ENCODE measurements around the gene FLNB. TPM values are rescaled to one million over a fixed set of nuclear protein-coding genes. Genes with fewer than 3 reads are reported as not detected.
A peak's percentile ranks its signal among the peaks of the same experiment; 100 is the strongest.

Gene FLNB
- polyA plus RNA-seq, 3 donors: 0.47 to 4.0 (median 2.1) TPM

DNA sequence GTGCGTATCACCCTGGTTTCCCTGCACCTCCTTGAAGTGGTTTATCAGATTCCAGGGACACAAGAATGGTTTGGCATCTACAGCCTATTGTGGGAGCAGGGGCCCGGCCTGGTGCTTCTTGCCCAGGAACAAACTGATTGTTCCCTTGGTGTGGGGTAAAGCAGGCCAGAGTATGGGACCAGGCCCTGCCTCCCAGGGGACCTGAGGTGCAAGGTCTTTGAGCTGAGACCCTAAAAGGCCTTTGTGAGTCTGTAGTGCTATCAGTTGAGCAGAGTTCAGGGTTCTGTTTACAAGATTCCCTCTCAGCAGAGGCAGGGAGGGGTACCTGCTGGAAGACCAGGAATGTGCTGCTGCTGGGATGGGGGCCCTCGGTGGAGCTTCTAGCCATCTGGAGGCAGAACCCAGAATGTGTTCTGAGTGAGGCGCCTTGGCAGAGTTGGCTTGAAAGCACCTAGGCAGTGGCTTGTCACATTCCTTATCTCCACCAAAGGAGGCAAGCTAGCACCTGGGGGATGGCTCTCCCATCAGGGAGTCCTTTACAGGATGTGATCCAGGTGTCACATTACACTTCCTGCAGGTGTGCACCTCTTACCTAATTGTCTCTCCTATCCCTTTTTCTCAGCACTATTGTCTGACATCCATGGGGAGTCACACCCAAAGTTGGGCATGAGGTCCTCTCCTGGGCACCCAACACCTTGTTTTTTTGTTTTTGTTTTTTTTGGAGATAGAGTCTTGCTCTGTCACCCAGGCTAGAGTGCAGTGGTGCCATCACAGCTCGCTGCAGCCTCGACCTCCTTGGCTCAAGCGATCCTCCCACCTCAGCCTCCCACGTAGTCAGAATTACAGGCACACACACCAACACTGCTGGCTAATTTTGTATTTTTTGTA, 13.1 kb downstream of the FLNB start:
- Mint-ChIP-seq H3K27me3 (ENCODE audit: low read depth in 3 of 3) (no peaks in the 10 kb centered on the region), H3K36me3 (peaks cover 0 to 4% of the 10 kb centered on the region in 2 donors), H3K9me3 (no peaks in the 10 kb centered on the region), H3K4me1 (peaks cover 22% of the 10 kb centered on the region), H3K4me3 (no peak overlapping the region), H3K27ac (peak overlapping the region in 1 of 7 donors; percentile 26)
- H3K27ac ChIP-seq (ENCODE audit: low read depth in 1 of 2, low read length in 2 of 2): no peak overlapping the region
- H4K20me1 ChIP-seq (ENCODE audit: insufficient read depth, low read length): no peaks in the 10 kb centered on the region
- no peak overlapping the region for H2AFZ ChIP-seq (ENCODE audit: insufficient read depth, low read depth, low read length, poor library complexity, severe bottlenecking)
- H3K4me1 ChIP-seq (ENCODE audit: control insufficient read depth in 1 of 2, insufficient read depth in 2 of 2, low read length in 2 of 2): no peaks in the 10 kb centered on the region
- intact Hi-C loops (cut with micrococcal nuclease): no loop called here
- 100% methylated on average over 4 of the region's 8 CpGs for WGBS (ENCODE audit: insufficient coverage)
- H3K4me3 ChIP-seq (replicated peaks in 1 of 3; ENCODE audit: low read depth in 2 of 3, low read length in 3 of 3): no peak overlapping the region
- no peak for DNase-seq
- H3K4me2 ChIP-seq (replicated peaks; ENCODE audit: extremely low read depth, low read length, poor library complexity, severe bottlenecking): no peak overlapping the region
- TF ChIP-seq, protein P1, sequence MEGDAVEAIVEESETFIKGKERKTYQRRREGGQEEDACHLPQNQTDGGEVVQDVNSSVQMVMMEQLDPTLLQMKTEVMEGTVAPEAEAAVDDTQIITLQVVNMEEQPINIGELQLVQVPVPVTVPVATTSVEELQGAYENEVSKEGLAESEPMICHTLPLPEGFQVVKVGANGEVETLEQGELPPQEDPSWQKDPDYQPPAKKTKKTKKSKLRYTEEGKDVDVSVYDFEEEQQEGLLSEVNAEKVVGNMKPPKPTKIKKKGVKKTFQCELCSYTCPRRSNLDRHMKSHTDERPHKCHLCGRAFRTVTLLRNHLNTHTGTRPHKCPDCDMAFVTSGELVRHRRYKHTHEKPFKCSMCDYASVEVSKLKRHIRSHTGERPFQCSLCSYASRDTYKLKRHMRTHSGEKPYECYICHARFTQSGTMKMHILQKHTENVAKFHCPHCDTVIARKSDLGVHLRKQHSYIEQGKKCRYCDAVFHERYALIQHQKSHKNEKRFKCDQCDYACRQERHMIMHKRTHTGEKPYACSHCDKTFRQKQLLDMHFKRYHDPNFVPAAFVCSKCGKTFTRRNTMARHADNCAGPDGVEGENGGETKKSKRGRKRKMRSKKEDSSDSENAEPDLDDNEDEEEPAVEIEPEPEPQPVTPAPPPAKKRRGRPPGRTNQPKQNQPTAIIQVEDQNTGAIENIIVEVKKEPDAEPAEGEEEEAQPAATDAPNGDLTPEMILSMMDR (IDR thresholded peaks at IDR 0.05): no peak
- H3K9ac ChIP-seq (ENCODE audit: insufficient read depth, low read length, poor library complexity, severe bottlenecking): no peak overlapping the region
- no peaks in the 10 kb centered on the region for H3K9me3 ChIP-seq (replicated peaks in 1 of 2; ENCODE audit: control insufficient read depth in 1 of 2, insufficient read depth in 1 of 2, low read length in 2 of 2)
- no peaks in the 10 kb centered on the region for H3K36me3 ChIP-seq (replicated peaks in 1 of 2; ENCODE audit: control insufficient read depth in 1 of 2, insufficient read depth in 2 of 2, low read length in 2 of 2)
- H3K27me3 ChIP-seq (ENCODE audit: control insufficient read depth in 2 of 2, insufficient read depth in 2 of 2, low read length in 2 of 2): no peaks in the 10 kb centered on the region
- peaks cover 58% of the 10 kb centered on the region for H3K79me2 ChIP-seq (ENCODE audit: insufficient read depth, low read length)

DNA sequence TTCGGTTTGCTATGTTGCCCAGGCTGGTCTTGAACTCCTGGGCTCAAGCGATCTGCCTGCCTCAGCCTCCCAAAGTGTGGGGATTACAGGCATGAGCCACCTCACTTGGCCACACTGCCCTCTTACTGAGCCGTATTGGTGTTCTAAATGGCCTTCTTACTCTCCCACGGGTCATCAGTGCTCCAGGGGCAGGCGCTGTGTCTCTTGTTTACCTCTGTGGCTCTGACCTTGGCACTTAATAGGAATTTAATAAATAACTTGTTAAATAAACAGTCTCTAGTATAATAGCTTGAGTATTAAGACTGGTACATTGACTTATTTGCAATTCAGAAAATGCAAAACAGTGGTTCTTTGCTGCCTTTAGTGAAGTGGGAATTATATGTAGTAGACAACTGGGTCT, 13.7 kb downstream of the FLNB start:
- H3K36me3 Mint-ChIP-seq: peaks cover 0 to 4% of the 10 kb centered on the region in 2 donors
- TF ChIP-seq, protein P1 (IDR thresholded peaks at IDR 0.05): no peak
- Histone ChIP-seq H3K27me3 (ENCODE audit: control insufficient read depth in 2 of 2, insufficient read depth in 2 of 2, low read length in 2 of 2) (no peaks in the 10 kb centered on the region), H4K20me1 (ENCODE audit: insufficient read depth, low read length) (no peaks in the 10 kb centered on the region), H3K36me3 (replicated peaks in 1 of 2; ENCODE audit: control insufficient read depth in 1 of 2, insufficient read depth in 2 of 2, low read length in 2 of 2) (no peaks in the 10 kb centered on the region), H3K4me3 (replicated peaks in 1 of 3; ENCODE audit: low read depth in 2 of 3, low read length in 3 of 3) (no peak overlapping the region), H3K4me1 (ENCODE audit: control insufficient read depth in 1 of 2, insufficient read depth in 2 of 2, low read length in 2 of 2) (no peaks in the 10 kb centered on the region), H3K9ac (ENCODE audit: insufficient read depth, low read length, poor library complexity, severe bottlenecking) (no peak overlapping the region), H3K79me2 (ENCODE audit: insufficient read depth, low read length) (peaks cover 64% of the 10 kb centered on the region), H3K4me2 (replicated peaks; ENCODE audit: extremely low read depth, low read length, poor library complexity, severe bottlenecking) (no peak overlapping the region), H3K27ac (ENCODE audit: low read depth in 1 of 2, low read length in 2 of 2) (no peak overlapping the region), H2AFZ (ENCODE audit: insufficient read depth, low read depth, low read length, poor library complexity, severe bottlenecking) (no peak overlapping the region), H3K9me3 (replicated peaks in 1 of 2; ENCODE audit: control insufficient read depth in 1 of 2, insufficient read depth in 1 of 2, low read length in 2 of 2) (no peaks in the 10 kb centered on the region)
- no peaks in the 10 kb centered on the region for H3K27me3 Mint-ChIP-seq (ENCODE audit: low read depth in 3 of 3)
- DNase-seq: no peak
- H3K4me1 Mint-ChIP-seq: peaks cover 23% of the 10 kb centered on the region
- no CpG with 5 or more reads among the region's 5 CpGs for WGBS (ENCODE audit: insufficient coverage)
- H3K27ac Mint-ChIP-seq: peak overlapping the region in 1 of 7 donors; percentile 26
- no peaks in the 10 kb centered on the region for H3K9me3 Mint-ChIP-seq
- intact Hi-C loops (cut with micrococcal nuclease): no loop called here
- H3K4me3 Mint-ChIP-seq: no peak overlapping the region
